ENCODE data around the gene MKRN2.

MKRN2 gene, protein sequence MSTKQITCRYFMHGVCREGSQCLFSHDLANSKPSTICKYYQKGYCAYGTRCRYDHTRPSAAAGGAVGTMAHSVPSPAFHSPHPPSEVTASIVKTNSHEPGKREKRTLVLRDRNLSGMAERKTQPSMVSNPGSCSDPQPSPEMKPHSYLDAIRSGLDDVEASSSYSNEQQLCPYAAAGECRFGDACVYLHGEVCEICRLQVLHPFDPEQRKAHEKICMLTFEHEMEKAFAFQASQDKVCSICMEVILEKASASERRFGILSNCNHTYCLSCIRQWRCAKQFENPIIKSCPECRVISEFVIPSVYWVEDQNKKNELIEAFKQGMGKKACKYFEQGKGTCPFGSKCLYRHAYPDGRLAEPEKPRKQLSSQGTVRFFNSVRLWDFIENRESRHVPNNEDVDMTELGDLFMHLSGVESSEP

GRCh38 chr3:12556690-12557472 lies at the start of gene MKRN2:
MKRN2 (plus strand) TSS chr3:12557087; CDS start chr3:12557151, 64 bp downstream.
- H3K27ac Mint-ChIP-seq: peak within 1 kb of the TSS; percentile 88 to 95 (median 94)
- peak within 1 kb of the TSS; percentile 90 to 91 (median 90) for H3K4me3 Mint-ChIP-seq
- H3K36me3 Mint-ChIP-seq (ENCODE audit: low read depth): no peaks in the 10 kb centered on the region
- H3K9me3 Mint-ChIP-seq: no peaks in the 10 kb centered on the region
- peaks cover 7% of the 10 kb centered on the region for H3K27me3 Mint-ChIP-seq (ENCODE audit: low read depth)
- peaks cover 40% of the 10 kb centered on the region for H3K4me1 Mint-ChIP-seq
- TF ChIP-seq CTCF (IDR thresholded peaks at IDR 0.05; ENCODE audit: unreplicated experiment in 3 of 3): no peak

DNA sequence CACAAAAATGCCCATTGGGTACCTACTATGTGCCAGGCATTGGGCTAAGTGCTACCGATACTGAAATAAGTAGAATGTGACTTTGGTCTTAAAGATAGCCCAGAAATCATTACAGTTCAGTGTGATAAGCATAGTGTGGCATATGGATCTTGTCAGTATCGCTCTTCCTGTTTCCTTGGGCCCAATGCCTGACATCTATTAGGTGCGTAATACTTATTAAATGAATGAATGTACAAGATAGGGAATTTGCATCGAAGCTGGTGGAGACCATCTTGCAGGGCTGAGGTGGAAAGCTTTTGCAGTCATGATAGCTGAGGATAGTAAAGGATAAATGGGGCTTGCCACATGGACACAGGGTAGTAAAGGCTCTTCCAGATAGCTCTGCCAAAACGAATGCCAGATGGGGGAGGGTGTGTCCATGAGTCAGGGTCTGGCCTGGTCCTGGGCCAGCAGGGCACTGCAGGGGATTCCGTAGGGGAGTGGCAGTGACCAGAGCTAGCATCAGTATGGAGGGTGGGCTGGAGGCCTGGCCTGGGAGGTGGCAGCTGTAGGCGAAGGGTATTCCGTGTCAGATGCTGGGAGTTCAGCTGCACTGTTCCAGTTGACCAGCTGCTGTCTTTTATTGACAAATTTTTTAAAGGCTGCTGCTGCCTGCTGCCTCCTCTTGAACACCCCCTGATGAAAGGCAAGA lies 49.2 kb upstream of the MKRN2 start:
- H3K4me1 Mint-ChIP-seq: peaks cover 11% of the 10 kb centered on the region
- H3K4me3 Mint-ChIP-seq: no peak overlapping the region
- H3K36me3 Mint-ChIP-seq (ENCODE audit: low read depth): peaks cover 51% of the 10 kb centered on the region
- H3K27ac Mint-ChIP-seq: peak overlapping the region in 2 of 3 experiments; percentile 8 to 24
- no peaks in the 10 kb centered on the region for H3K27me3 Mint-ChIP-seq (ENCODE audit: low read depth)
- no peaks in the 10 kb centered on the region for H3K9me3 Mint-ChIP-seq
- no peak for TF ChIP-seq CTCF (IDR thresholded peaks at IDR 0.05; ENCODE audit: unreplicated experiment in 3 of 3)

DNA sequence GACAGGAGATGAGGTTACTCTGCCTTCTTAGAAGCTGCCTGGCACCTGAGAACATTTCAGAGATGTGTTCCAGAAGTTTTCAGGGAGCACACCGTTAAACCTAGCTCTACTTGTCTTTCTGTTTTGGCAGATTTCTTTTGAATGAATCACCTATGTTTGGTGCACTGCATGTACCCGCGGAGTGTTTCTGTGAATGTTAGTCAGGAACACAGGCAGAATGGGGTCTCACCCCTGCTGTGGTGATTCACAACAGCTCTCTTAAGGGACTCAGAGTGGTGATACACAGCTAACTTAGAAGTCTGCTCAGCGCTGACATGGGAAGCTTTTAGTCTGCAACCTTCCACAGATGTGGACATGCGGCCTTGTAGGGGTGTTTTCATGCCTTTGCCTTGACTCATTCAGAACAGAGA lies 48.6 kb upstream of the MKRN2 start:
- H3K27me3 Mint-ChIP-seq (ENCODE audit: low read depth): no peaks in the 10 kb centered on the region
- peaks cover 11% of the 10 kb centered on the region for H3K4me1 Mint-ChIP-seq
- no peak overlapping the region for H3K4me3 Mint-ChIP-seq
- peaks cover 50% of the 10 kb centered on the region for H3K36me3 Mint-ChIP-seq (ENCODE audit: low read depth)
- TF ChIP-seq CTCF (IDR thresholded peaks at IDR 0.05; ENCODE audit: unreplicated experiment in 3 of 3): no peak
- peak overlapping the region in 2 of 3 experiments; percentile 8 to 24 for H3K27ac Mint-ChIP-seq
- no peaks in the 10 kb centered on the region for H3K9me3 Mint-ChIP-seq

DNA sequence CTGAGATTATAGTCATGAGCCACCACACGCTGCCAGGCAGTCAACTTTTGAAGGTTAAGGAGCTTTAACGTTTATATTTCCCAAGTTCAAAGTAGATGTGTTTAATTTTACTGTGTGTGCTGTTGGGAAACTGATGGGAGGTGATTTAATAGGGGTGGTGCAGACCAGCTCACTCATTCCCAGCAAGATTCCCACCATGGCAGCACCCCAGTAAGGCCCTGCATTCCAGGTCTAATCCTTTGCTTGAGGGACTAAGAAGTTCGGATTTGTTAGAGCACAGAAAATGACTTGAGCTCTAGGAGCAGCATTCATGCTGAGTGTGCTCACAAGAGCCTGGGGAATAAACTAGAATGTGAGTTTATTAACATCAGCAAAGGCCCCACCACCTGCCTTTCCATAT lies 47.4 kb upstream of the MKRN2 start:
- H3K4me1 Mint-ChIP-seq: peaks cover 21% of the 10 kb centered on the region
- no peaks in the 10 kb centered on the region for H3K9me3 Mint-ChIP-seq
- peaks cover 44% of the 10 kb centered on the region for H3K36me3 Mint-ChIP-seq (ENCODE audit: low read depth)
- H3K4me3 Mint-ChIP-seq: no peak overlapping the region
- no peak for TF ChIP-seq CTCF (IDR thresholded peaks at IDR 0.05; ENCODE audit: unreplicated experiment in 3 of 3)
- H3K27me3 Mint-ChIP-seq (ENCODE audit: low read depth): no peaks in the 10 kb centered on the region
- no peak overlapping the region for H3K27ac Mint-ChIP-seq

GRCh38 chr3:12512534-12513118 lies 44.3 kb upstream of the MKRN2 start:
- H3K4me3 Mint-ChIP-seq: no peak overlapping the region
- H3K27me3 Mint-ChIP-seq (ENCODE audit: low read depth): no peaks in the 10 kb centered on the region
- no peaks in the 10 kb centered on the region for H3K9me3 Mint-ChIP-seq
- peaks cover 28% of the 10 kb centered on the region for H3K36me3 Mint-ChIP-seq (ENCODE audit: low read depth)
- TF ChIP-seq CTCF (IDR thresholded peaks at IDR 0.05; ENCODE audit: unreplicated experiment in 3 of 3): no peak
- H3K4me1 Mint-ChIP-seq: peaks cover 27% of the 10 kb centered on the region
- H3K27ac Mint-ChIP-seq: peak overlapping the region in 1 of 3 experiments; percentile 7
